Activated T-helper 17 cell treated with anti-CD3 and anti-CD28 coated beads, Interleukin-2, amount 50 U/mL, for 72 hours (primary cell): ENCODE results near the gene EDDM13. TPM values are rescaled to one million over a fixed set of nuclear protein-coding genes. Genes with fewer than 3 reads are reported as not detected.
A peak's percentile ranks its signal among the peaks of the same experiment; 100 is the strongest.

Source experiments
- ATAC-seq: fragments of 150-1000 bp; cut with Tn5 transposase; replicated peaks from 2 replicates; pipeline ENCODE4 v1.10.0; 2021; ENCODE audit warnings: mild to moderate bottlenecking, moderate library complexity
- H3K27ac Mint-ChIP-seq: one replicate; pipeline ENCODE4 v1.8.0; 2022; ENCODE audit warnings: mixed read lengths
- H3K27me3 Mint-ChIP-seq: one replicate; pipeline ENCODE4 v1.8.0; 2022; ENCODE audit warnings: mixed read lengths
- H3K36me3 Mint-ChIP-seq: one replicate; pipeline ENCODE4 v1.8.0; 2022; ENCODE audit warnings: low read depth, mild to moderate bottlenecking, mixed read lengths
- H3K4me1 Mint-ChIP-seq: one replicate; pipeline ENCODE4 v1.8.0; 2022; ENCODE audit warnings: mixed read lengths
- H3K4me3 Mint-ChIP-seq: one replicate; pipeline ENCODE4 v1.8.0; 2022; ENCODE audit warnings: mild to moderate bottlenecking, mixed read lengths
- H3K9me3 Mint-ChIP-seq: one replicate; pipeline ENCODE4 v1.8.0; 2022; ENCODE audit warnings: mixed read lengths
- total RNA-seq, 2 donors: library from RNA; stranded (reverse); gene quantifications; one replicate each; pipeline ENCODE4 v1.2.3, GENCODE V29; 2022

The EDDM13 gene
- total RNA-seq, 2 donors from 2014 or later: 1.0 TPM

DNA sequence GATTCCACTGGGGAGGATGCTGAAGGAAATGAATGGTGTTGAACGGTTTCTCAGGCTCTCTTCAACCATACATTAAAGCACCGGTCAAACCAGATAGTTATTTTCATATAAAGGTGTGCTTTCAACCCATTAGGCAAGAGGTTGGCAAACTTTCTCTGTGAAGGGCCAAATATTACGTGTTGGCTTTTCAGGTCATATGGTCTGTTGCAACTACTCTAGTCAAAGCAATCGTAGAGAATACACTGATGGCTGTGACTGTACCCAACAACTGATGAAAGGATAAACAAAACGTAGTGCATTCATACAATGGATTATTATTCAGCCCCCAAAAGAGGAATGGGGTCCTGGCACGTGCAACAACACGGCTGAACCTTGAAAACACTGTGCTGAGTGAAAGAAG lies 36.2 kb downstream of the EDDM13 start:
- Mint-ChIP-seq H3K4me1 (peaks cover 24% of the 10 kb centered on the region), H3K36me3 (peaks cover 28% of the 10 kb centered on the region), H3K4me3 (no peak overlapping the region), H3K27me3 (no peaks in the 10 kb centered on the region), H3K27ac (no peak overlapping the region), H3K9me3 (peaks cover 3% of the 10 kb centered on the region)
- ATAC-seq: no peak

DNA sequence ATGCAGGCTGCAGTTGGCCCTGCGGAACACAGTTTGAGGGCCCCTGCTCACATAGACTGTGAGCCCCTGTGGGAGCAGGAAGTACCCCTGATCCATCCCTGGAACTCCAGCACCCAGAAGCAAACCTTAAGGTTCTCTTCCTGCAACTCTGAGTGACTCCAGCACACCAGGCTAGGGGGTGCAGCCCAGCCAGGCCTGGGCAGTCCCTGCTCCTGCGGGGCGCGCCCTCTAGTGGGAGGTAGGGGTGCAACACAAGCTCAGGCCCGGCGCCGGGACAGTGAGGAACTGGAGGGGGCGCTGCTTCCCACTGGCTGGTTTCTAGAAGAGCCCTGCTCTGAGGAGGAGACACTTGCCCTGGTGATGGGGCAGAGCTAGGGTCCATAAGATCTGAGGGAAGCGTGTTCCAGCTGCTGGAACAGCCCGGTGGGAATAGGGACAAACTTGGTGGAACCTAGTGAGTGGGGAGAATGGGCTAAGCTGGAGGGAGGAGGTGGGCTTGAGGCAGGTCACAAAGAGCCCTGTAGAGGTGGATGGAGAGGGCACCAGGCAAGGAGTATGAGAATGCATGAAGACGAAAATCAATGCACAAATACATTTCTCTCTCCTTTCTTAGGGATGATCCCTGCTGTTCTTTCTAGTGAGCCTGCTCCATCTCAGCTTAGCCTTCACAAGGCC lies 37.1 kb downstream of the EDDM13 start:
- Mint-ChIP-seq H3K27me3 (no peaks in the 10 kb centered on the region), H3K9me3 (peaks cover 3% of the 10 kb centered on the region), H3K27ac (no peak overlapping the region), H3K4me1 (peaks cover 21% of the 10 kb centered on the region), H3K36me3 (peaks cover 36% of the 10 kb centered on the region), H3K4me3 (no peak overlapping the region)
- peak; percentile 42 for ATAC-seq

DNA sequence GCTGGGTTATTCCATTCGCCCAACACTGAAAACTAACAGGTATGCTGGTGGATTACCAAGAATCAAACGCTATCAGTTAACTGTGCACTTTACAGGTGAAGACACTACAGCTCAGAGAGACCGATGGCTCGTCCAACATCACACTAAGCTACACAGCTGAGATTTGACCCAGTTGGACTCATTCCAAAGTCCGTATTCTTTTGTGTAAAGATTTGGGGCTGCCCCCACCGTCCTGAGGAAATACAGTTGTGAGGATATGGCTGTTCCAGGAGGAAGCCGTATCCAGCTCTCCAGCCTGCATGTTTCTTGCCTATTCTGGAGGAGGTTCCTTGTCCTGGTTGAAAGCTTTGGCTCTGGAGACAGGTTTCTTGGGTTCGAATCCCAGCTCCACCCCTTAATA lies 37.9 kb downstream of the EDDM13 start:
- ATAC-seq: no peak
- no peaks in the 10 kb centered on the region for H3K27me3 Mint-ChIP-seq
- no peak overlapping the region for H3K27ac Mint-ChIP-seq
- H3K4me3 Mint-ChIP-seq: no peak overlapping the region
- H3K36me3 Mint-ChIP-seq: peaks cover 41% of the 10 kb centered on the region
- H3K4me1 Mint-ChIP-seq: peaks cover 17% of the 10 kb centered on the region
- peaks cover 3% of the 10 kb centered on the region for H3K9me3 Mint-ChIP-seq

DNA sequence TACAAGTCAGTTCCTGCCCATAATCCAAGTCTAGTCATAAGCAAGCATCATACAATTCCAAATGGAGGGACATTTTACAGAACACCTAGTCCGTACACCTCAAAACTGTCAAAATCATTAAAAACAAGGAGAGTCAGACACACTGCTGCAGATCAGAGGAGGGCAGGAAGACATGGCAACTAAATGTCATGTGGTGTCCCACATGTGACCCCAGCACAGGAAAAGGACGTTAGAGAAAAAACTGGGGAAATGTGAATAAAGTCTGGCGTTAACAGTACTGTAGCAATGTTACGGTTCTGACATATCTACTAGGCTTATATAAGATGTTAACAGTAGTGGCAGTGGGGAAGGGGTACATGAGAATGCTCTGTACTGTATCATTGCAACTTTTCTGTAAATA lies 39.8 kb downstream of the EDDM13 start:
- no peak for ATAC-seq
- Mint-ChIP-seq H3K36me3 (peaks cover 37% of the 10 kb centered on the region), H3K27me3 (no peaks in the 10 kb centered on the region), H3K9me3 (peaks cover 3% of the 10 kb centered on the region), H3K27ac (peak overlapping the region; percentile 99), H3K4me3 (peak overlapping the region; percentile 90), H3K4me1 (peaks cover 13% of the 10 kb centered on the region)

GRCh38 chr19:56312787-56313657 lies 40.5 kb downstream of the EDDM13 start:
- H3K27me3 Mint-ChIP-seq: no peaks in the 10 kb centered on the region
- H3K9me3 Mint-ChIP-seq: peaks cover 3% of the 10 kb centered on the region
- peak overlapping the region; percentile 90 for H3K4me3 Mint-ChIP-seq
- H3K4me1 Mint-ChIP-seq: peaks cover 13% of the 10 kb centered on the region
- peak overlapping the region; percentile 99 for H3K27ac Mint-ChIP-seq
- peaks cover 37% of the 10 kb centered on the region for H3K36me3 Mint-ChIP-seq
- no peak for ATAC-seq

DNA sequence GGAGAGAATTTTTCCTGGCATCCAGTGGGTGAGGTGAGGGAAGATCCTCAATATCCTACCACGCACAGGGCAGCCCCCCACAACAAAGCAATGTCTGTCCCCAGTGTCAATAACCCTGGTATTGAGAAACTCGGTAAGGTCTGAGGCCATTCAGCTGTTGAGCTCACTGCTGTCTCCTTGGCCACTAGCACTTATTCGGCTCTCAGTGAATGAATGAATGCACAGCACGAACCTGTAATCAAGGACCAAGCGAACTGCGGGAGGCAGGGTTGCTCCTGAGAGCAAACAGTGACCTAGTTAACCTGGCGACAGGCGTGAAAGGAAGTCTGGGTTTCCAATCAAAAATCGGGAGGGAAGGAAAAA lies 41.5 kb downstream of the EDDM13 start:
- Mint-ChIP-seq H3K27me3 (no peaks in the 10 kb centered on the region), H3K4me3 (peak overlapping the region; percentile 90), H3K9me3 (peaks cover 3% of the 10 kb centered on the region), H3K27ac (peak overlapping the region; percentile 99), H3K36me3 (peaks cover 37% of the 10 kb centered on the region), H3K4me1 (peaks cover 13% of the 10 kb centered on the region)
- peak; percentile 3 for ATAC-seq

DNA sequence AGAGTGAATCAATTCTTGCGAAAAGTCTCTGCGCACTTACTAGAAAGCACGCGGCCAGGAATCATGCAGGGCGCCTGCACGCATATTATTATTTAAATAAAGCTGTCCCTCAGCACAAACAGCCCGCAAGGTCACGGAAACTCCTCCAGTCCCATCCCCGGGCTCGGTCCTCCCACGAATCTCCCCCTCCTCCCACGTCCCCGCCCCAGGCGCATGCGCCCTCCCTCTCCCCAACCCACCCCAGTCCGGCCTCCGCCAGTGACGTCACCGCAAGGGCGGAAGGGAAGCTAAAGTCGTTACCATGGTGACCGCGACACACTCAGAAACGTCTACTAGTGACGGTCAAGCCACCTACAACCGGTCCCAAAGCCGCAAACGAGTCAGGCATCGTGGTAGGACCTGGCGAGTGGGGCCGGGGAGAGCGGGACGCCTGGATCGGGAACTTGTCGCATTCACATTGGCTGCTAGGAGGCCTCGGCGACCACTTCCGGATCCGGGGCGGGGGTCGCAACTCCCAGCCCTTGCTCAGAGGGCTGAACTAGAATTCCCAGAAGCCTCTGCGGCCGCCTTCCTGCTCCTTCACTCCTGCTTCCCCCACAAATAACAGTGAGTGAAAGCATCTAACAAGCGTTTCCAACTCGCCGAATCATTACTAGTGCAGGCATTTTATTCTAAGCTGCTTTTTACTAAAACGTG lies 42.0 kb downstream of the EDDM13 start, which contains the start of gene ZSCAN5A:
ZSCAN5A (minus strand) TSS at position 459 of the 696 bp plus-strand sequence. CDS start 89,793 bp downstream, outside the sequence.
- Mint-ChIP-seq H3K4me1 (peaks cover 13% of the 10 kb centered on the region), H3K36me3 (peaks cover 37% of the 10 kb centered on the region), H3K27ac (peak within 1 kb of the TSS; percentile 99), H3K9me3 (peaks cover 3% of the 10 kb centered on the region), H3K27me3 (no peaks in the 10 kb centered on the region), H3K4me3 (peak within 1 kb of the TSS; percentile 90)
- ATAC-seq: peak; percentile 86

- H3K4me1 Mint-ChIP-seq: peaks cover 13% of the 10 kb centered on the region
- H3K9me3 Mint-ChIP-seq: peaks cover 3% of the 10 kb centered on the region
- H3K4me3 Mint-ChIP-seq: peak overlapping the region; percentile 90
These were observed 42.7 kb downstream of the EDDM13 start for GRCh38 chr19:56315077-56315828.

DNA sequence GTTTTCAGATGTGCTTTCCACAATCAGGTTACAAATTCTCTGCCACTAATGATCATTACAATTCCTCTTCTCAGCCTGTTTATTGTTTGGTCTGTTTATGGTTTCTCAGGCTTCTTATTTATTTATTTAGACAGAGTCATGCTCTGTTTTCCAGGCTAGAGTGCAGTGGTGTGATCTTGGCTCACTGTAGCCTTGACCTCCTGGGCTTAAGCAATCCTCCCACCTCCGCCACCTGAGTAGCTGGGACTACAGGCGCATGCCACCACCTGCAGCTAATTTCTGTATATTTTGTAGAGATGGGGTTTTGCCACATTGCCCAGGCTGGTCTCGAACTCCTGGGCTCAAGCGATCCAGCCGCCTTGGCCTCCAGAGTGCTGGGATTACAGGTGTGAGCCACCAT lies 44.2 kb downstream of the EDDM13 start:
- no peaks in the 10 kb centered on the region for H3K27me3 Mint-ChIP-seq
- H3K9me3 Mint-ChIP-seq: peaks cover 3% of the 10 kb centered on the region
- H3K4me3 Mint-ChIP-seq: peak overlapping the region; percentile 90
- peaks cover 13% of the 10 kb centered on the region for H3K4me1 Mint-ChIP-seq
- H3K27ac Mint-ChIP-seq: no peak overlapping the region
- peaks cover 29% of the 10 kb centered on the region for H3K36me3 Mint-ChIP-seq
- ATAC-seq: no peak

More at GRCh38 chr19:56315077-56315828, 42.7 kb downstream of the EDDM13 start:
- ATAC-seq: peak; percentile 87
- peaks cover 37% of the 10 kb centered on the region for H3K36me3 Mint-ChIP-seq
- H3K27me3 Mint-ChIP-seq: no peaks in the 10 kb centered on the region
- H3K27ac Mint-ChIP-seq: peak overlapping the region; percentile 99

DNA sequence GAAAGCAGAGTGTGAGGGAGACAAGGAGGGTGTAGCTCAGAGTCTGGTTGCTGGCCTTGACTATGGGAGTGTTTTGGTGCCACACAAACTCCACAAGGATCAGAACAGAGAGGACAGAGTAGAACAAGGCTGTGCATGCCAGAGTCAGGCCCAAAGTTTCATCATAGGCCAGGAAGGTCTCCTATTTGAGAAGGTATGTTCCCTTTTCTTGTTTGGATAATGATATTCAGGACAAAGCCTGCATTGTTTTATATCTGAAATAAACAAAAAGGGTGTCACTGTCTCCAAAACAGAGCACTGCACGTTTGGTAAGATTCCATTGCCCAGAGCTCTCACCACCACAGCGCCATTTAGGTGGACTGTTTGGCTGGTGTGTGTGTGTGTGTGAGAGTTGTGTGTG lies 45.2 kb downstream of the EDDM13 start:
- H3K9me3 Mint-ChIP-seq: peaks cover 3% of the 10 kb centered on the region
- H3K27me3 Mint-ChIP-seq: no peaks in the 10 kb centered on the region
- ATAC-seq: no peak
- no peak overlapping the region for H3K27ac Mint-ChIP-seq
- H3K4me3 Mint-ChIP-seq: no peak overlapping the region
- peaks cover 12% of the 10 kb centered on the region for H3K4me1 Mint-ChIP-seq
- H3K36me3 Mint-ChIP-seq: peaks cover 19% of the 10 kb centered on the region

DNA sequence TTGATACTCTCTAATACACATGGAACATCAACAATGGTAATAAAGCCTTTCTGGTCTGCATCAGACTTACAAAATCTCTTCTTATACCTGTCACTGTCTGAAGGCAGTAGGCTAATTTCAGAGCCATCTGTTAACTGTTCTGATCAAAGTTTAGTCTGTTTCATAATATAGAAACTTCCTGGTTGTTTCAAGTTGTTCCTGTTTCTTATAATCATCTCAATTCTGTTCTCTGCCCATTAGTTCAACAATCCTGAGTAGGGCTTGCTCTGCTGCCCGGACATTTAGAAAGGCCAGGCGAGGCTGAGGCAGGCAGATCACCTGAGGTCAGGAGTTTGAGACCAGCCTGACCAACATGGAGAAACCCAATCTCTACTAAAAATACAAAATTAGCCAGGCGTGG lies 47.4 kb downstream of the EDDM13 start:
- Mint-ChIP-seq H3K27me3 (no peaks in the 10 kb centered on the region), H3K4me1 (no peaks in the 10 kb centered on the region)
- ATAC-seq: no peak

GRCh38 chr19:56321254-56321988 lies 48.9 kb downstream of the EDDM13 start:
- Mint-ChIP-seq H3K27ac (no peak overlapping the region), H3K4me1 (no peaks in the 10 kb centered on the region), H3K4me3 (no peak overlapping the region), H3K36me3 (no peaks in the 10 kb centered on the region), H3K27me3 (no peaks in the 10 kb centered on the region), H3K9me3 (no peaks in the 10 kb centered on the region)
- no peak for ATAC-seq

More for the DNA sequence above, 47.4 kb downstream of the EDDM13 start:
- Mint-ChIP-seq H3K27ac (no peak overlapping the region), H3K9me3 (no peaks in the 10 kb centered on the region), H3K36me3 (peaks cover 1% of the 10 kb centered on the region), H3K4me3 (no peak overlapping the region)

GRCh38 chr19:56321989-56322440 lies 49.5 kb downstream of the EDDM13 start:
- no peaks in the 10 kb centered on the region for H3K27me3 Mint-ChIP-seq
- H3K4me1 Mint-ChIP-seq: no peaks in the 10 kb centered on the region
- H3K27ac Mint-ChIP-seq: no peak overlapping the region
- ATAC-seq: no peak
- H3K36me3 Mint-ChIP-seq: no peaks in the 10 kb centered on the region
- no peak overlapping the region for H3K4me3 Mint-ChIP-seq
- no peaks in the 10 kb centered on the region for H3K9me3 Mint-ChIP-seq
